CD1c-positive myeloid dendritic cell (primary cell): ENCODE data around the gene RUNX1.
A peak's percentile ranks its signal among the peaks of the same experiment; 100 is the strongest.

ENCODE experiments used
- DNase-seq: peaks from one replicate; pipeline ENCODE4 v3.0.0-alpha.2; 2016; ENCODE audit errors: extremely low spot score

RUNX1 gene

GRCh38 chr21:34788879-34789278 lies 260.2 kb downstream of the RUNX1 start:
- DNase-seq, result no peak

DNA sequence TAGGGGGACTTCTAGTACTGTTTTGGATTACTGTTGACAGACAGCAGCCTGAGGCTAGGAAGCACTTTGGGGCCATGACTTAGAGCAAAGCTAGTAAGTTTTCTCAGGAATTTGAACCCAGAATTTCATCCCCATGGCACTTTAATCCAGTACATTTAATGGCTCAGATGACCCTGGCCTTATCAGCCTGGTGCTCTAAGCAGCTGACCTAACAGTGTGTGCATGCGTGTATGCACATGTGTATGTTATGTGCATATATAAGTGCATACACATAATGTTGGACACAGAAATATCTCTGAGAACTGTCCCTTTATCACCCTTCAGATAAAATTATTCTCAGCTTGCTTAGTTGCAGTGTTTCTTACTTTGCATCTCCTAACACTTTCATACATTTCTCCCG lies 265.3 kb downstream of the RUNX1 start:
- DNase-seq, result no peak

DNA sequence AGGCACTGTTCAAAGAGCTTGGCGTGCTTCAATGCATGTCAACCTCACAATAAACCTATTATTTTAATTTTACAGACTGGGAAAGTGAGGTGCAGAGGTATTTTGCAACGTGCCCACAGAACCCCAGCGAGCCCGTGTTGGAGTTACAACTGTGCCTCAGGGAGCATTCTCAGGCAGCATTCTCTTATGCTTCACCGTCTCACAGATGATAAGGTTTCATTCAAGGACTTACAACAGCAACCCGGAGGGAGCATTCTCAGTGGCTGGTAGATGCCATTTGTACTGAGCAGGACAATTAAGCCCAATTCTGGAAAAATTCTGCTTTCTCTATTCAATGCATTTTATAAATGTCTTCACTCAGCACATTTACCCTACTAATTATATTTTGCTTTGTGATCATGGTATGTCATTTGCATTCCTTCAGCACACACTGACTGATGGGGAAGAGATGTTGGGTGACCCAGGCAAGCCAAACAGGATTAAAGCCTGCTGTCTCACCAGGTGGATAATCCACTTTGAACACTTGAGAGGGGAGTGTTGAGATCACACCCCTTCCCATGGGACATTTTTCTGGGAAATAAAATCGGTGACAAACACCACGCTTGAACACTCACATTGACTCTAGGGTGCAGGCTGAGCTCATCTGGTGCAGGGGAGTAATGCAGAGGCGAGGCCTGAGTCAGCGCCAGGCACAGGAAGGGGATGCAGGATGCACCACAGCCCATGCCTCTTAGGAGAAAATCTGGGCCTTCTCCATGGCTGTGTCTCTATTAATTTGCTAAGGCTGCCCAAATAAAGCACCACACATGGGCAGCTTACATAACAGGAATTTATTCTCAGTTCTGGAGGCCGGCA lies 266.4 kb downstream of the RUNX1 start:
- DNase-seq, result no peak

GRCh38 chr21:34781526-34781925 lies 267.6 kb downstream of the RUNX1 start:
- DNase-seq, result no peak

- DNase-seq, result no peak
Measured at GRCh38 chr21:34779860-34780259, 269.2 kb downstream of the RUNX1 start.

GRCh38 chr21:34775793-34776192 lies 273.3 kb downstream of the RUNX1 start:
- no peak for DNase-seq

DNA sequence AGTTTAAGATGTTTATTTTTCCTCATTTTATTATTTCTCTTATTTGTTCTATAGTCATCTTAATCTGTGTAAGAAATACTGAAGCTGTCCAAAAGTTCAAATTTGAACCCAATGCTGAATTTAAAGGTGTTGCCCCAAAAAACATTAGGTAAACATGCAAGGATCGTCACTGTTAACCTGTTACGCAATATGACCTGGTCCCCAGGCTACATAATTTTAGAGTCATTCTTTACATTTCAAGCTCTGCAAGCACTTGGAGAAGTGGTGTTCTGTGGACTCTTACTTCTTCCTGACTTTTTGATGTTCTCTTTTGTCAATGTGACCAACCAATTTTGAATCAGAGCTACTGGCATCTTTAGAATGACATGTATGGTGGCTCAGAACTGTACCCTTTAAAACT lies 274.4 kb downstream of the RUNX1 start:
- DNase-seq, result no peak

DNA sequence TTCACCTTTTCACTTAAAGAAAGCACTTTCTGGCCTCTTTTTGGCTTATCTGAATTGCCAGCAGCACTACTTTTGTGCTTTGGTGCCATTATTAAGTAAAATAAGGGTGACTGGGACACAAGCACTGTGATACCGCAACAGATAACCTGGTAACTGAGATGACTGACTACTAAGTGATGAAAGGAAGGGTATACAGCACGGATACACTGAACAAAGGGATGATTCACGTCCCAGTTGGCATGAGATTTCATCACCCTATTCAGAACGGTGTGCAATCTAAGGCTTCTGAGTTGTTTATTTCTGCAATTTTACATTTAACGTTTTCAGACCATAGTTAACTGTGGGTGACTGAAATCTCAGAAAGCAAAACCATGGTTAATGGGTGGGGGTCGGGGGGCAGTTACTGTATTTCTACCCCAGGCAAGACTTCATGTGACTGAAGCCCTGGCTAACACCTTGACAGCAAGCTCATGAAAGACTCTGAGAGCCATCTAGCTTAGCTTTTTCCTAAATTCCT lies 277.5 kb downstream of the RUNX1 start:
- DNase-seq, result no peak

- no peak for DNase-seq
Measured at GRCh38 chr21:34770576-34770975, 278.5 kb downstream of the RUNX1 start.

DNA sequence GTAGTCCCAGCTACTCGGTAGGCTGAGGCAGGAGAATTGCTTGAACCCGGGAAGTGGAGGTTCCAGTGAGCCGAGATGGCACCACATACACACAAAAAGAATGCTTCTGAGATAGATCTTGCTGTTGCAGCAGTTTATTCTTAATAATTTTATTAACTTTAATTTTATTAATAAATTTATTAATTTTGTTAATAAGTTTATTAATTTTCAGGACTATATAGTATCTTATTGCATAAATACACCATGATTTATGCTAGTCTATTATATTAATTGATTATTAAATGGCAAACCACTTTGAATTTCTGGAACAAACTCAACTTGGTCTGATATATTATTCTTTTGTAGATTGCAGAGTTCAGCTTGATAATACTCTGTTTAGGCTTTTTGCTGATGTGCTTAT lies 280.8 kb downstream of the RUNX1 start:
- no peak for DNase-seq

- no peak for DNase-seq
Measured at GRCh38 chr21:34766862-34767261, 282.2 kb downstream of the RUNX1 start.

DNA sequence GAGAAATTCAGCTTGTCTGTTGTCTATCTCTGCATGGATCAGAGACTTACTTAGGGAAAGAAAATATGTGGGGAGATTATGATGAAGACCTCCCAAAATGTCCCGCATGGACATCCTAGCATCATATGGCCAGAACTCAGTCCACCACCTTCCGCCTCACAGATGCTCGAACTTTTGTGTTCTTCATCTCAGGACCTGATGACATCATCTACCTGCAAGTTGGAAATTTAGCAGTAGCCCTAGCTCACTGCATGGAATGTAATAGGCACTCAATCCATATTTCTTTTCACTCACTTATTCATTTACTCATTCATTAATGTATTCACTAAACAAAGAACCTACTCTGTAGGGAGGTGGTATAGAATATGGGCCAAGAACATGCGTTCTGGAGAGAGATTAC lies 283.5 kb downstream of the RUNX1 start:
- DNase-seq, result no peak

DNA sequence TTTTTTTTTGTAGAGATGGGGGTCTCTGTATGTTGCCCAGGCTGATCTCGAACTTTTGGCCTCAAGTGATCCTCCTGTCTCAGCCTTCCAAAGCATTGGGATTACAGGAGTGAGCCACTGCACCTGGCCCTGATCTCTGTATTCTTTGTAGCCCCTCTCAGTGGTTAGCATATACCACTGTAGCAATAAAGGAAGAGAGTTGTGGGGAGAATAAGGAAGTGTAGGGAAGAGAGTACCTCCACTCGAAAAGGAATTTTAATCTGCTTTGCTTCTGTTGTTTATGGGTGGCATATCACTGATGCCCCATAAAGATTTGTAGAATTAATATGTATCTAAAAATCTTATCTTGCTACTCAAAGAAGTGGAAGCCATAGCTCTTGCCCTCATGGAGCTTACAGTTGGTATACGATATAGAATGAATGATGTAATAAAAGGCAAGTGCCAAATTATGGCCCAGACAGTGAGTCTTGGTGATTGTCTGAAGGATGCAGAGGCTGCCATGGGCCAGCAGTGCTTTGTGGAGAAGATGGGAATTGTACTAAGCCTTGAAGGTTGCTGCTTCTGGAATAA lies 284.3 kb downstream of the RUNX1 start:
- DNase-seq, result no peak

DNA sequence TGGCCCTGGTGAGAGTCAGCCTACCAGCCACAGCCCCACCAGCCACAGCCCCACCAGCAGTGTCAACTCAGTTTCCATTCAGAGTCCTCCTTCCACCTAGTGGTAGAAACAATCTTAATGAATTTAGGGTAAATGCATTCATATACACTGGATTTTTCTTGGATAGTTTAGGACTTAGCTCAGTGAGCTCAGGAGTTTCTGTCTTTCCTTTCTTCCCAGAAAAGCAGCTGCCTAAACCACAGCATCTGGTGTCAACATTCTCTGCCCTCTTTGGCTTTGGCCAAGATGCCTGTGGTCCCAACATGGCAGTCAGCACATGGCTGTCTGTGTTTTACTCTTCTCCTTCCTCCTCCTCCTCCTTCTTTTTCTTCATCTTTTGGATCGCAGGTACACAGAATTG lies 286.3 kb downstream of the RUNX1 start:
- DNase-seq, result no peak

- no peak for DNase-seq
Measured at GRCh38 chr21:34761758-34762330, 287.3 kb downstream of the RUNX1 start.

- DNase-seq, result no peak
Measured at GRCh38 chr21:34754690-34755647, 294.1 kb downstream of the RUNX1 start.

DNA sequence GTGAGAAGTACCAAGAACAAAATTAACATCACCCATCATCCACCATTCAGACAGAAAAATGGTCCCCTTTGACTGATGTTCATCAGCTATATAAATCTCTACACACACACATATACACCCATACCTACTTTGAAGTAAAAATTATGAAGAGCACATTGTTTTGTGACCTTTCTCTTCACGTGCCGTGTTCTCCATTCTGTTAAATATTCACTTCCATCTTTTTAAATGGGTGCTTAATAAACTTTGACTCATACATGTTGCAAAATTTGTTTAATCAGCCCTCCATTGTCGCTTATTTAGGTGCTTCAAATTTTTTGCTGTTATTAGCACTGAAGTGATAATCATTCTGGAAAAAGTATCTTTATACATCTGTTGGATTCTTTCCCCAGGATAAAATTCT lies 300.2 kb downstream of the RUNX1 start:
- no peak for DNase-seq

- peak; percentile 87 for DNase-seq
Measured at GRCh38 chr21:34745557-34746255, 303.4 kb downstream of the RUNX1 start.

- no peak for DNase-seq
Measured at GRCh38 chr21:34744801-34745200, 304.3 kb downstream of the RUNX1 start.

GRCh38 chr21:34743831-34744230 lies 305.3 kb downstream of the RUNX1 start:
- DNase-seq, result no peak

- no peak for DNase-seq
Measured at GRCh38 chr21:34743285-34743684, 305.8 kb downstream of the RUNX1 start.
